Neural cell (in vitro differentiated cells): ENCODE measurements around the gene HDAC9. TPM values are rescaled to one million over a fixed set of nuclear protein-coding genes. Genes with fewer than 3 reads are reported as not detected.

ENCODE experiments used
- H2AFZ ChIP-seq: fragments of 200-600, 300-800 bp; sonication (generic), shearing (Covaris generic); 2 replicates; pipeline ENCODE4 v1.6.0; 2014; ENCODE audit warnings: low read depth, mild to moderate bottlenecking, antibody characterized with exemption, low read length, moderate library complexity
- H3F3A ChIP-seq: fragments of 200-600 bp; shearing (Covaris generic); 2 replicates; pipeline ENCODE4 v1.6.1; 2016; ENCODE audit warnings: mild to moderate bottlenecking, moderate library complexity, mixed read lengths, antibody characterized with exemption, low read length; ENCODE audit not compliant: insufficient read depth, poor library complexity, severe bottlenecking
- H3K27ac ChIP-seq: fragments of 200-600, 300-800 bp; sonication (generic), shearing (Covaris generic); 2 replicates; pipeline ENCODE4 v1.5.1; 2014; ENCODE audit warnings: mild to moderate bottlenecking, low read length, moderate library complexity
- H3K27me3 ChIP-seq: fragments of 300-800, 200-600 bp; sonication (generic), shearing (Covaris generic); 2 replicates; pipeline ENCODE4 v1.6.0; 2014; ENCODE audit warnings: mild to moderate bottlenecking, low read depth, low read length, moderate library complexity; ENCODE audit not compliant: insufficient read depth
- H3K36me3 ChIP-seq: fragments of 300-800, 200-600 bp; sonication (generic), shearing (Covaris generic); 2 replicates; pipeline ENCODE4 v1.5.1; 2014; ENCODE audit warnings: mild to moderate bottlenecking, antibody characterized with exemption, low read length, moderate library complexity; ENCODE audit not compliant: insufficient read depth
- H3K4me2 ChIP-seq: fragments of 300-800, 200-600 bp; sonication (generic), shearing (Covaris generic); 2 replicates; pipeline ENCODE4 v1.6.0; 2014; ENCODE audit warnings: mild to moderate bottlenecking, low read length
- H3K4me3 ChIP-seq: fragments of 300-800, 200-600 bp; sonication (generic), shearing (Covaris generic); 2 replicates; pipeline ENCODE4 v1.5.1; 2014; ENCODE audit warnings: mild to moderate bottlenecking, low read length, moderate library complexity
- H3K79me2 ChIP-seq: fragments of 200-600 bp; shearing (Covaris generic); replicated peaks from 2 replicates; pipeline ENCODE4 v1.6.0; 2014; ENCODE audit warnings: mild to moderate bottlenecking, low read length, moderate library complexity; ENCODE audit not compliant: insufficient read depth
- H3K9ac ChIP-seq: fragments of 300-800, 200-600 bp; sonication (generic), shearing (Covaris generic); 2 replicates; pipeline ENCODE4 v1.6.1; 2016; ENCODE audit warnings: mild to moderate bottlenecking, low read length, mixed read lengths
- H3K9me2 ChIP-seq: fragments of 200-600 bp; shearing (Covaris generic); 2 replicates; pipeline ENCODE4 v1.6.1; 2016; ENCODE audit warnings: mild to moderate bottlenecking, low read length, mixed read lengths; ENCODE audit not compliant: insufficient read depth
- H3K9me3 ChIP-seq: fragments of 200-600, 300-800 bp; sonication (generic), shearing (Covaris generic); 2 replicates; pipeline ENCODE4 v1.6.1; 2016; ENCODE audit warnings: mild to moderate bottlenecking, mixed run types, low read length, moderate library complexity, mixed read lengths
- H4K20me1 ChIP-seq: fragments of 200-600 bp; shearing (Covaris generic); 2 replicates; pipeline ENCODE4 v1.6.1; 2016; ENCODE audit warnings: mild to moderate bottlenecking, mixed run types; ENCODE audit not compliant: insufficient read depth
- CTCF ChIP-seq: fragments of 450-650 bp; IDR thresholded peaks from 2 replicates; pipeline ENCODE4 v1.5.1; 2014; ENCODE audit warnings: antibody characterized with exemption, mild to moderate bottlenecking, moderate library complexity; ENCODE audit not compliant: poor library complexity, severe bottlenecking
- EP300 ChIP-seq: fragments of 450-650 bp; conservative IDR thresholded peaks from 2 replicates; pipeline ENCODE4 v1.6.1; 2014; ENCODE audit warnings: antibody characterized with exemption, mild to moderate bottlenecking, moderate library complexity; ENCODE audit not compliant: poor library complexity, severe bottlenecking
- EZH2 ChIP-seq: fragments of 200-600, 300-800 bp; shearing (Covaris generic), sonication (generic); IDR thresholded peaks from 2 replicates; pipeline ENCODE4 v1.6.1; 2014; ENCODE audit warnings: antibody characterized with exemption, low read length, borderline replicate concordance, mild to moderate bottlenecking; ENCODE audit not compliant: insufficient read depth, poor library complexity, severe bottlenecking
- MXI1 ChIP-seq: fragments of 450-650 bp; conservative IDR thresholded peaks from 2 replicates; pipeline ENCODE4 v1.6.1; 2014; ENCODE audit warnings: antibody characterized with exemption, mild to moderate bottlenecking; ENCODE audit not compliant: poor library complexity, severe bottlenecking
- POLR2AphosphoS5 ChIP-seq: IDR thresholded peaks from 2 replicates; pipeline ENCODE4 v1.6.1; 2012
- RAD21 ChIP-seq: fragments of 450-650 bp; conservative IDR thresholded peaks from 2 replicates; pipeline ENCODE4 v1.6.1; 2014; ENCODE audit warnings: antibody characterized with exemption, mild to moderate bottlenecking, moderate library complexity
- REST ChIP-seq: IDR thresholded peaks from 2 replicates; pipeline ENCODE4 v1.6.1; 2012; ENCODE audit warnings: borderline replicate concordance
- SMC3 ChIP-seq: fragments of 450-650 bp; conservative IDR thresholded peaks from 2 replicates; pipeline ENCODE4 v1.6.1; 2014; ENCODE audit warnings: antibody characterized with exemption, mild to moderate bottlenecking, moderate library complexity; ENCODE audit not compliant: poor library complexity
- TAF1 ChIP-seq: IDR thresholded peaks from 2 replicates; pipeline ENCODE4 v1.6.1; 2012; ENCODE audit warnings: low read depth
- polyA plus RNA-seq: library from polyadenylated mRNA; depleted of rRNA; stranded (reverse); fragments of >200 nt; gene quantifications from 2 replicates; pipeline ENCODE4 v1.2.3, GENCODE V29; 2014

Gene HDAC9
- polyA plus RNA-seq, 1 donor from 2014 or later, result 15.9 TPM

GRCh38 chr7:18941207-18941606 is 445.7 kb downstream of the HDAC9 start:
- Histone ChIP-seq H3K9me2 (no peaks in the 10 kb centered on the region), H4K20me1 (no peaks in the 10 kb centered on the region), H2AFZ (no peak overlapping the region), H3K27me3 (no peaks in the 10 kb centered on the region), H3K36me3 (no peaks in the 10 kb centered on the region), H3K27ac (no peak overlapping the region), H3K4me2 (no peak overlapping the region), H3K9me3 (no peaks in the 10 kb centered on the region), H3K4me3 (no peak overlapping the region), H3K9ac (no peak overlapping the region), H3F3A (no peaks in the 10 kb centered on the region), H3K79me2 (no peaks in the 10 kb centered on the region)
- no peak for TF ChIP-seq MXI1

DNA sequence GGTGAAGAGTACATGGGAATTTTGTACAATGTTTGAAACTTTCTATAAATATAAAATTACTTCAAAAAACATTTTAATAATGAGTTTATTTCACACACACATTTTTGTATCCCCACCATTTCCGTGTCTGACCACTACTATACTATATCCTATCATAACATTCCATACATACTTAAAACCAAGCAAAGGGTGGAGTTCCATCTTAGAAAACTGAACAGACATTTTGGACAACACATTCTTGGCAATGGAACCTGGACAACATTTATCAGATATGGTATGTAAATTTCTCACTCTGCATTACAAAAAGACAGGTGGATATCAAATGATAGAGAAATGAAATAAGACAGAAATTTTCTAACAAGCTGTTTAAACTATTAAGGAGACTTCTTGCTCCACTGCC is 453.0 kb downstream of the HDAC9 start:
- Histone ChIP-seq H3K9ac (no peak overlapping the region), H3F3A (no peaks in the 10 kb centered on the region), H3K4me2 (no peak overlapping the region), H3K4me3 (no peak overlapping the region), H3K9me3 (no peaks in the 10 kb centered on the region), H3K27ac (no peak overlapping the region), H3K79me2 (no peaks in the 10 kb centered on the region), H2AFZ (no peak overlapping the region), H4K20me1 (no peaks in the 10 kb centered on the region), H3K9me2 (no peaks in the 10 kb centered on the region), H3K27me3 (no peaks in the 10 kb centered on the region), H3K36me3 (no peaks in the 10 kb centered on the region)
- TF ChIP-seq EZH2 (no peak), POLR2AphosphoS5 (no peak), EP300 (no peak), RAD21 (no peak), SMC3 (no peak), CTCF (no peak), MXI1 (no peak)

GRCh38 chr7:18952846-18953245 is 457.3 kb downstream of the HDAC9 start:
- H3K4me2 ChIP-seq, result no peak overlapping the region
- no peaks in the 10 kb centered on the region for H3K36me3 ChIP-seq
- no peak overlapping the region for H3K27ac ChIP-seq
- H3K9me3 ChIP-seq, result no peaks in the 10 kb centered on the region
- TF ChIP-seq POLR2AphosphoS5 (no peak), REST (no peak), RAD21 (no peak), EP300 (no peak), EZH2 (no peak), CTCF (no peak), MXI1 (no peak), SMC3 (no peak), TAF1 (no peak)
- no peak overlapping the region for H3K9ac ChIP-seq
- no peaks in the 10 kb centered on the region for H3K9me2 ChIP-seq
- no peaks in the 10 kb centered on the region for H3K79me2 ChIP-seq
- H2AFZ ChIP-seq, result no peak overlapping the region
- no peaks in the 10 kb centered on the region for H4K20me1 ChIP-seq
- no peaks in the 10 kb centered on the region for H3F3A ChIP-seq
- no peak overlapping the region for H3K4me3 ChIP-seq
- no peaks in the 10 kb centered on the region for H3K27me3 ChIP-seq
